Raji (cell line): ENCODE results near the gene PIP4K2B.

Experiments used
- POLR2A ChIP-seq: IDR thresholded peaks from 2 replicates; pipeline ENCODE4 v1.6.1; 2011; ENCODE audit warnings: low read depth, low read length, control low read depth; ENCODE audit not compliant: insufficient read depth

PIP4K2B gene

GRCh38 chr17:38728290-38728831, 71.0 kb downstream of the PIP4K2B start:
- 0 out of 2 replicates have a peak, but pooled peaks have one; percentile 13 for TF ChIP-seq POLR2A

GRCh38 chr17:38727736-38728135, 71.6 kb downstream of the PIP4K2B start:
- TF ChIP-seq POLR2A: no peak

- no peak for TF ChIP-seq POLR2A
These were observed 74.3 kb downstream of the PIP4K2B start for GRCh38 chr17:38725066-38725465.

GRCh38 chr17:38724337-38724988, 74.9 kb downstream of the PIP4K2B start:
- no peak for TF ChIP-seq POLR2A

GRCh38 chr17:38721802-38722201, 77.6 kb downstream of the PIP4K2B start:
- TF ChIP-seq POLR2A: no peak

- no peak for TF ChIP-seq POLR2A
These were observed 78.4 kb downstream of the PIP4K2B start for GRCh38 chr17:38720941-38721340.

GRCh38 chr17:38719943-38720641, 79.3 kb downstream of the PIP4K2B start:
- TF ChIP-seq POLR2A: no peak

GRCh38 chr17:38719289-38719942, 79.9 kb downstream of the PIP4K2B start:
- no peak for TF ChIP-seq POLR2A

GRCh38 chr17:38717139-38717745, 82.1 kb downstream of the PIP4K2B start:
- no peak for TF ChIP-seq POLR2A

- TF ChIP-seq POLR2A: no peak
These were observed 82.9 kb downstream of the PIP4K2B start for GRCh38 chr17:38716368-38717005.
